HG03196 (cell line): ENCODE results near the gene OCEL1.
A peak's percentile ranks its signal among the peaks of the same experiment; 100 is the strongest.
"Not testable (repeated sequence)": the region's sequence is repeated elsewhere in the genome, so short reads cannot be mapped to it uniquely, and the experiment has no call there.

Experiments
- ATAC-seq: cut with Tn5 transposase; IDR thresholded peaks from one replicate; pipeline ENCODE4 v1.9.1; 2021; ENCODE audit not compliant: unreplicated experiment

Gene OCEL1, protein sequence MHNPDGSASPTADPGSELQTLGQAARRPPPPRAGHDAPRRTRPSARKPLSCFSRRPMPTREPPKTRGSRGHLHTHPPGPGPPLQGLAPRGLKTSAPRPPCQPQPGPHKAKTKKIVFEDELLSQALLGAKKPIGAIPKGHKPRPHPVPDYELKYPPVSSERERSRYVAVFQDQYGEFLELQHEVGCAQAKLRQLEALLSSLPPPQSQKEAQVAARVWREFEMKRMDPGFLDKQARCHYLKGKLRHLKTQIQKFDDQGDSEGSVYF

DNA sequence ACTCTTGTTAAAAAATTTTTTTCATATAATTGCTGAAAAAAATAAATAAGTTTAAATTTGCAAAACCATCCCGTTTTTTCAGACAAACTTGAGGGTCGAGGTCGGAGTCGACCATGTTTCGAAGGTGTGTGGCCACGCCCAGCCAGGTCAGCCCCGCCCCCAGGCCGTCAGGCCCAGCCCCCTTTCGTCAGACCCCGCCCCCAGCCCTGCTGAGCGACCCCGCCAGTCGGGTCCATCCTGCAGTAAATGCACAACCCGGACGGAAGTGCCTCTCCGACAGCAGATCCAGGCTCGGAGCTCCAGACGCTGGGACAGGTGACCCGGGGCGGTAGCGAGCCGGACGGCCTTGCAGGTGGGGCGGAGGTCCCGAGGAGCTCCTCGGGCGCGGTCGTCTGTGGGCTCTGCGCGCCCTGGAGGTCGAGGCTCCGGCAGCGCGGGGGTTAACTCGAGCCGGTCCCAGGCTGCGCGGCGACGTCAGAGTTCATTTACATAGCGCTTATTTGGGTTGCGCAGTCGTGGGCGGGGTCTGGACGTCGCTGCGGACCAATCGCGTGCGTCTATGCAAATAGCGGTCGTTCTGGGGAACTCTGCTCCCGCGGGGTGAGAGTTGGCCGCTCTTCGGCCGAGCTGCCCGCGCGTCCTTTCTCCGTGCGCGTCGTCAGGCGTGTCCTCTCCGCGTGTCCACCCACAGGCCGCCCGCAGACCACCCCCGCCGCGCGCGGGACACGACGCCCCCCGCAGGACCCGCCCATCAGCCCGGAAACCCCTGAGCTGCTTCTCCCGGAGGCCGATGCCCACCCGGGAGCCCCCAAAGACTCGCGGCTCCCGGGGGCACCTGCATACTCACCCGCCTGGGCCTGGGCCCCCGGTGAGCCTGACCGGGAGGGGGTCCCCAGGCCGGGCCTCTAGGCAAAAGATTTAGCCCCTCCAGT lies at the start of gene OCEL1:
Gene OCEL1, plus strand, starts transcription at position 225 of the 932 bp plus-strand sequence. Its CDS starts 22 bp downstream, at position 247.
- peak; percentile 86 for ATAC-seq

DNA sequence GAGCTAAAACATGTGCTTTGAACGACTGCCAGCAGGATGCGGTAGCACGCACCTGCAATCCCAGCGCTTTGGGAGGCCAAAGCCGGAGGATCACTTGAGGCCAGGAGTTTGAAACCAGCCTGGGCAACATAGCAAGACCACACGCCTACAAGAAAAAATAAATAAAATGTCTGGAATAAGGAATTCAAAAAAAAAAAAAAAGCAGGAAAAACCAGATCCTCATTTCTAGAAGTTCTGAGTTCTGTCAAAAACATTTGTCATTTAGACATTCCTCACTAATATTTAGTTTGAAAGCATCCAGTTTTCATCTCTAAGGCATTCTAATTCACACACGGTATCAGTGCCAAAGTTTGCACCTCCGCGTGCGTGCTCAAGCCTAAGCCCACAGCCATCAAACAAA lies 47.7 kb upstream of the OCEL1 start:
- ATAC-seq, result no peak

DNA sequence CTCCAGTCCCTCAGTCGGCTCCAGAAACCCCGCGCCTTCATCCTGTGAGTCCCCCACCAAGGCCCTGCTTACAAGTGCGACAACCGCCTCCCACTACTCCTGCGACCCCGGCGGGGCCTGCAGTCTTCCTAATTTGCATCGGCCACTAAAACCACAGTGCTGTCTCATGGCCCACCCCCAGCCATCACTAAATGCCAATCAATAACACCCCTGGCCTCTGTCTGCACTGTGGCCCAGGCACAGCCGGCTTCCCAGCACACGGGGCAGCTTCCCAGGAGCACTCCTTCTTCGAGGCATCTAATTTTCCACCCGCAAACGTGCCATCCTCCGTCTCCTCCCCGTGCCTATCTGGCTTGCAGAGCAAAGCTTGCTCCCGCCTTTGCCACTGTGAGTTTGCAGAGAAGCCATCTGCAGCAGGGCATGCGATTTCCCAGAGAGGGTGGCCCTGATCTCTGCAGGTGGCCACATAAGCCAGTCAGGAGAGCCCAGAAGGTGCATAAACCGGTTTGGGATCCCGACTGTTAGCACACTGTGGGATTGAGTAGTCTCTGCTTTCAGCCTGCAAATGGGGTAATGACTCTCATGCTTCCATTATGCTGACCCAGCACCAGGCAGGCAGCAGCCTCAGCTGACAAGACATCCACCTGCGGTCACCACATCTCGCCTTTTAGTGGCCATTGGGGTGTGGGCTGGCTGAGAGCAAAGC lies 44.9 kb upstream of the OCEL1 start:
- no peak for ATAC-seq

DNA sequence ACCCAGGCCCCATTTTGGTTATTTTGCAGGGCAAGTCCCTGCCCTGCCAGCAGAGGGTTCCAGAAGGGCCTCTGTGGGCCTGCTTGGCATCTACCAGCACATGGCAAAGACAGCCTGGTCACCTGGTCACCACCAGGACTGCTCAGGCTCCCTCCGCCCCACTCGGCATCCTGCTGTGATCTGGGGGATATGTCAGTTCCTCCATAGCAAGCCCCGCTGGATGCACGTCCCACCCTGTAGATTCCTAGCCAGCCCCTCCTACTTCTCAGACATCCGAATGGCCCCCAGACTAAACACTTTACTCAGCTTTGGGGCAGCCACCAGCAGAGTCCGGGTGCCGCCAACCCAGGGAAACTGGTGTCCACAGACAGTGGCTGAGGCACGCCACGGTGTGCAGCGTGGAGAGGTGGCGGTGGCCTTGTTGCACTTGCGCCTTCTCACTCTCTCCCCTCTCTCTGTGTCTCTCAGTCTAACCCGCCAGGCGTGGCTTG lies 42.7 kb upstream of the OCEL1 start:
- no peak for ATAC-seq

DNA sequence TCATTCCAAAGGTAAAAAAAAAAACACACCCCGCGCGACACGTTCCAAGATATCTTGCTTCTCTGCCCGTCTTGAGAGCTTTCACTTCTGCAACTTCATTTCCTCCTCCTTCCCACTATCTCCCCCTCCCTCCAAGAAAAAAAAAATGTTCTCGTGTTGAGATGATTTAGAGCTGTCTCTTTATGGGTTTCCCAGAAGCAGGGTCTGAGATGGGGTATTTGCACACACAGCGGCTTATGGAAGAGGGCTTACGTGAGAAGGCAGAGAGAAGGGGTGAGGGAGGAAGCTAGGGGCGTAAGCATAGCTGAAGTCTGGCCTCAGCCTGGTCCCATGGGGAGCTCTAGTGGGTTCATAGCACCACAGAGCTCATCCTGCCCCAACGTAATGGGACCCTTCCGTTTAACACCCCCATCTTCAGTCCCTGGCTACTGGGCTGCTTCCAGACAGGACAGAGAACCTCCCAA lies 42.1 kb upstream of the OCEL1 start:
- ATAC-seq, result no peak

DNA sequence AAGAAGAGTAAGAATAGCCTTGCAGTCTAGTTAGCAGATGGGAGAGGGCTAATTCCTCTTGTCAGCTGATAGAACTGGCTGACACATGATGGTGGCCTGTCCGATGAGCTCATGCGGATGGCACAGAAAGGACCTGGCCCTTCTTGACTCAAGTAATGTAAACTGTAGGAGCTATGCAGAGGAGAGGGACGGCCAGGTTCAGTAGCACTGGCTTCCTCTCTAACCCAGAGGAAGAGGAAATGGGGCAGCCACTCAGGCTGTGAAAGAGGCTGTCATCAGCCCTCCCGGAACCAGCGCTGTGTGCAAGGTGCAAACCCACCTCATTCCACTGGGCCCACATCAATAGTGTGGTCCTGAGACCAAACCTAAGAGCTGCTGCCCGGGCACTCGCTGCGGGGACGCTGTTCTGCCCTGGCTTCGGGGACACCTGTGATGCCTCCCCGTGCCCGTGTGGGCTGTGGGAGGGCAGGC lies 41.6 kb upstream of the OCEL1 start:
- ATAC-seq, result no peak

DNA sequence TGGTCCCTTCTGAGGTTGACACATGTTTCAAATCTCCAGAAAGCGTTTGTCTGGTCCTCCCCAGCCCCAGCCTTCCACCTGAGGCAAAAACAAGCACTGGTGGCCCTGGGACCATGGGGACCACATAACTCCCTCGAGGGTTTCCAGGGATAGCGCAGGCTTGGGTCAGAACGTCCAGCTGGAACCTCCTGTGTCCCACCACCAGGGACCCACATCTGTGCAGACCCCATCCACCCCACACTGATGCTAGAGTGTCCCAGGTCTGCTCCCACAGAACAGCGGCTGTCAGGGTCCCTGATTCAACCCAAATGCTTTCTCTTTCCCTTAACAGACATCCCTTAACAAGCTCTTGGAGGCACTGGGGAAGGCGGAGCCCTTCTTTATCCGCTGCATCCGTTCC lies 40.4 kb upstream of the OCEL1 start:
- ATAC-seq, result no peak

DNA sequence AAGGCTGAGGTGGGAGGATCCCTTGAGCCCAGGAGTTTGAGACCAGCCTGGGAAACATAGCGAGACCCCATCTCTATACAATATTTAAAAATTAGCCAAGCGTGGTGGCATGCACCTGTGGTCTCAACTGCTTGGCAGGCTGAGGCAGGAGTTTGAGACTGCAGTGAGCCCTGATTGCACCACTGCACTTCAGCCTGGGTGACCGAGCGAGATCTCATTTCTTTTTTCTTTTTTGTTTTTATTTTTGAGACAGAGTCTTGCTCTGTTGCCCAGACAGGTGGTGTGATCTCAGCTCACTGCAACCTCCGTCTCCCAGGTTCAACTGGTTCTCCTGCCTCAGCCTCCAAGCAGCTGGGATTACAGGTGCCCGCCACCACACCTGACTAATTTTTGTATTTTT lies 34.3 kb upstream of the OCEL1 start:
- not testable (repeated sequence) for ATAC-seq

DNA sequence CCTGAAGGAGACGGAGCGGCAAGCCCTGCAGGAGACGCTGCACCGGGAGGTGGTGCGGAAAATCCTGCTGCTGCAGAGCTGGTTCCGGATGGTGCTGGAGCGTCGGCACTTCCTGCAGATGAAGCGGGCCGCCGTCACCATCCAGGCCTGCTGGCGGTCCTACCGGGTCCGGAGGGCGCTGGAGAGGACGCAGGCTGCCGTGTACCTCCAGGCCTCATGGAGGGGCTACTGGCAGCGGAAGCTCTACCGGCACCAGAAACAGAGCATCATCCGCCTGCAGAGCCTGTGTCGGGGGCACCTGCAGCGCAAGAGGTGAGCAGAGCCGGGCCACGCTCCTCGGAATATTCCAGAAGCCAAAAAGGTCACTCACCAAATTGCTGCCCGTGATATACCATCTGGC lies 33.3 kb upstream of the OCEL1 start:
- ATAC-seq, result no peak

DNA sequence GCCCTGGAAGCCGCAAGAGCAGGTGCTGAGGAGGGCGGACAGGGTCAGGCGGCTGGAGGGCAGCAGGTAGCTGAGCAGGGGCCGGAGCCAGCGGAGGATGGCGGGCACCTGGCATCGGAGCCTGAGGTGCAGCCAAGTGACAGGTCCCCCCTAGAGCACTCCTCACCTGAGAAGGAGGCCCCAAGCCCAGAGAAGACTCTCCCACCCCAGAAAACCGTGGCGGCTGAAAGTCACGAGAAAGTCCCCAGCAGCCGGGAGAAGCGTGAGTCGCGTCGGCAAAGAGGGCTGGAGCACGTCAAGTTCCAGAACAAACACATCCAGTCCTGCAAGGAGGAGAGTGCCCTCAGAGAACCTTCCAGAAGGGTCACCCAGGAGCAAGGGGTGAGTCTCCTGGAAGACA lies 31.4 kb upstream of the OCEL1 start:
- ATAC-seq, result no peak

DNA sequence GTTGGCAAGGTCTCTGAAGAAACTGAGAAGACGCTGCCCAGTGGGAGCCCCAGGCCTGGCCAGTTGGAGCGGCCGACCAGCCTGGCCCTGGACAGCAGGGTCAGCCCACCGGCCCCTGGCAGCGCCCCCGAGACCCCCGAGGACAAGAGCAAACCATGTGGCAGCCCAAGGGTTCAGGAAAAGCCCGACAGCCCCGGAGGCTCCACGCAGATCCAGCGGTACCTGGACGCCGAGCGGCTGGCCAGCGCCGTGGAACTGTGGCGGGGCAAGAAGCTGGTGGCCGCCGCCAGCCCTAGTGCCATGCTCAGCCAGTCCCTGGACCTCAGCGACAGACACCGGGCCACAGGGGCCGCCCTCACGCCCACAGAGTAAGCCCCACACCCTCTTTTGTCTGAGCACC lies 30.9 kb upstream of the OCEL1 start:
- no peak for ATAC-seq

DNA sequence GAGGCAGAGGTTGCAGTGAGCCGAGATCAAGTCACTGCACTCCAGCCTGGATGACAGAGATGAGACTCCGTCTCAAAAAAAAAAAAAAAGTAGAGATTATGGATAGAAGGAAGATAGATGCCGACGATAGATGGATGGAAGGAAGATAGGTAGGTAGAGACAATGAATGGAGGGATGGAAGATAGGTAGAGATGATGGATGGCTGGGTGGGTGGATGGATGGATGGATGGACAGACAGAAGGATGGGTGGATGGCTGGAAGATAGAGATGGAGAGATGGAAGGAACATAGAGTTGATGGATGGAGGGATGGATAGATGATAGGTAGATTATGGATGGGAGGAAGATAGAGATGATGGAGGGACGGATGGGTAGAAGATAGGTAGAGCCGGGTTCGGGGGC lies 29.4 kb upstream of the OCEL1 start:
- no peak for ATAC-seq

DNA sequence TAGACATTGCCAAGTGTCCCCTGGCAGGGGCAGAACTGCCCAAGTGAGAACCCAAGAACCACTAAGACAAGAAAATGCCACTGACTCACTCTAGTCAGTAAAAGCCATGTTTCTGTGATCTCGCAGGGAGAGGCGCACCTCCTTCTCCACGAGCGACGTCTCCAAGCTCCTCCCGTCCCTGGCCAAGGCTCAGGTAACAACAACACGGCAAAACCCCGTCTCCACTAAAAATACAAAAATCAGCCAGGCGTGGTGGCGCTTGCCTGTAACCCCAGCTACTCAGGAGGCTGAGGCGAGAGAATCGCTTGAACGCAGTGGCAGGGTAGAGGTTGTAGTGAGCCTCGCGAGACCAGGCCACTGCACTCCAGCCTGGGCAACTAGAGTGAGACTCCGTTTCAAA lies 28.4 kb upstream of the OCEL1 start:
- ATAC-seq, result no peak

DNA sequence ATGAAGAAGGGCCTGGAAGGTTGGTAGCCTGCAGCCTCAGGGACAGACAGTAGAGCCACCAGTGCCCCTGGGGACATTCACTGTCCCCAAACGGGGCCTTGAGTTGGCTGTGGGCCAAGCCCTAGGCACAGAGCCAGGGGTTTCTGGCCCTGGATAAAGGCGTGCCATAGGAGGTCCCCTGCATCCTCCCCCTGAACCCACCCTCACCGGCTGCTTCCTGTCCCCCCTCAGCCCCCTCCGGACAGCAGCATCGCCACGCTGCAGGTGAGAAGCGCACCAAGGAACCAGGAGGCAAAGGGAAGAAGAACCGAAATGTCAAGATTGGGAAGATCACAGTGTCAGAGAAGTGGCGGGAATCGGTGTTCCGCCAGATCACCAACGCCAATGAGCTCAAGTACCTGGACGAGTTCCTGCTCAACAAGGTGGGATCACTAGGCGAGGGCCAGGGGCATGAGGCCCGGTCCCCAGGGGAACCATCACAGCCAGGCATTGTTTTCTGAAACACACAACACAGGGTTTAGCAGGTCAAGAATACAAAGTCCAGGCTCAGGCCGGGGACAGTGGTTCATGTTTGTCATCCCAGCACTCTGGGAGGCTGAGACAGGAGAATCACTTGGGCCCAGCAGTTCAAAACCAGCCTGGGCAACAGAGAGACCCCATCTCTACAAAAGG lies 25.5 kb upstream of the OCEL1 start:
- ATAC-seq, result no peak

DNA sequence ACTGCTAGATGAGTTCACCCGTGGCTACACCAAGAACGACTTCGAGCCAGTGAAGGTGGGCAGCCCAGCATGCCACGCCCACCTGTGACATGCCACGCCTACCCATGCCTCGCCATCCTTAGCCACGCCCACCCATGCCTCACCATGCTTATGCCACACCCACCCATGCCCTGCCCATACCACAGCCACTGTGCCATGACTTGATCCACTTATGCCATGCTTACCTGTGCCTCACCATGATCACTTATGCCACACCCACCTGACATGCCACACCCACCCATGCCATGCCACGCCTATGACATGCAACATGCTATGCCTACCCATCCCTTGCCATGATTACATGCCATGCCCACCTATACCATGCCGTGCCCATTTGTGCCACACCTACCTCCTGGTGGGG lies 23.8 kb upstream of the OCEL1 start:
- no peak for ATAC-seq

DNA sequence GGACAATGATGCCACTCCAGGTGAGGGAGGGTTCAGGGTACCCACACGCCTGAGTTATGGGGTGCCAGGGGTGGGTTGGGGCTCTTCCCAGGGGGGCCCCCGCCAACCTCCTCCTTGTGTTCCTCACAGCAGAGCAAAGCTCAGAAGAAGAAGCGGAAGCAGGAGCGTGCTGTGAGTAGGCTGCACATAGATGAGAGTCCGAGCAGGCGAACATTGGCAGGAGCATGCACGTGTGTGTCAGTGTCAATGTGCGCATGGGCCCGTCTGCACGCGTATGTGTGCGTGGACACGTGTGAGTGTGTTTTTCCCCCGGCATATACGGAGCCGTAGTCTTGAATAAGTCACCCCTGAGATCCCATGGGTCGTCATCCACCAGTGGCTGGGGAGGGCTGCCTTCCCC lies 23.3 kb upstream of the OCEL1 start:
- ATAC-seq, result no peak

DNA sequence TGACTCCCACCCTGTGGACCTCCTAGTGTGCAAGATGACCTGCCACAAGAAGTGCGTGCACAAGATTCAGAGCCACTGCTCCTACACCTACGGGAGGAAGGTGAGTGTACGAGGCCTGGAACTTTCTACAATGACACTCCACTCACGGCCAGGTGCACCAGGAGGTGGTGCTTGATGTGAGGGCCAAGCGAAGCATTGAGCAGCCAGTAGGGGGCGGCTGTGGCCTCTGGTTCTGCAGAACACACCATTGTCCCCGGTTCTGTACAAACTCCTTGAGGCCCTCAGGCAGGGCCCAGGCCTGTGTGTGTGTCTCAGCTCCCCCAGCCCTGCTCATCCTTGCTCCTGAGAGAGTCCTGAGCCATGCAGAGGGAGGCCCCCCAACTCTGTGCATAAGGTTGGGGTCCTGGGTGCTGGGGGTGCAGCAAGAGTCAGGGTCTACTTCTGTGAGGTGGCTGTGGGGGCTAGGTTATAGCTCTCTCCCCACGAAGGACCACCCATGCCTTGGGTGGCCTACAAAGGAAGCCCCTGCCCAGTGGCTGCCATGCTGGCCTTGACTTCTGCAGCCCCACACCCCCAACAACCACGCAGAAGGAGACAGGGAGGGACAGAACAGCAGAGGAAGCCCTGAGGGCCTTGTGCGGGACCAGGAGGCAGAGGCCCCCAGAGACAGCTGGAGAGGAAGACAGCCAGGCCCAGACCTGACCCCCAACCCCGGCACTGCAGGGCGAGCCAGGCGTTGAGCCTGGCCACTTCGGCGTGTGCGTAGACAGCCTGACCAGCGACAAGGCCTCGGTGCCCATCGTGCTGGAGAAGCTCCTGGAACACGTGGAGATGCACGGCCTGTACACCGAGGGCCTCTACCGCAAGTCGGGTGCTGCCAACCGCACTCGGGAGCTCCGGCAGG lies 20.5 kb upstream of the OCEL1 start:
- ATAC-seq, result no peak

DNA sequence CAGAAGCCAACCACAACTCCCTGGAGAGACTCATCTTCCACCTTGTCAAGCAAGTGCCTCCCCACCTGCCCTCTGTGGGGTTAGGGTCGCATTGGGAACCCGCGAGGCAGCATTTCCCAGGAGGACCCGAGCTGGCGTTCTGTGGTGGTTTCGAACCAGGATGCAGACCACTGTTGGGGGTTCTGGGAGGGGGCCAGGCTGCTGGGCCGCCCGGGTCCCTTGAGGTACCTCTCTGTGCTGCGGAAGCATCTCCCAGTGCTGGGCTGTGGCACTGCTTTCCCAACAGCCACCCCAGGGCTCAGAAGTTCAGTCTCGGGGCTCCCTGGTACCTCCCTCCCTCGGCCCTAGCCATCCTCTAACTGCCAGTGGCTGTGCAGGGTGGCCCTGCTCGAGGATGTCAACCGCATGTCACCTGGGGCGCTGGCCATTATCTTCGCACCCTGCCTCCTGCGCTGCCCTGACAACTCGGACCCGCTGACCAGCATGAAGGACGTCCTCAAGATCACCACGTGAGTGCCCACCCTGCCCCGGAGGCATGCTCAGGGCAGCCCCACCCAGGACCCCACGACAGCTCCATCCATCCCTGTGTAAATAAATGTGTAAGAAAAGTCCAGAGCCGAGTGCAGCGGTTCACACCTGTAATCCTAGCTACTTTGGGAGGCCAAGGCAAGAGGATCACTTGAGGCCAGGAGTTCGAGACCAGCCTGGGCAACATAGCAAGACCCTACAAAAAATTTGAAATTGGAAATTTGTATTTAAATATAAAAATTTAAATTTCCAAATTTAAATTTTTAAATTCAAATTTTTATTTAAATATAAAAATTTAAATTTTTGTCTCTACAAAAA lies 19.1 kb upstream of the OCEL1 start:
- ATAC-seq, result no peak
